Omental fat pad (tissue), 4 donors: ENCODE results near the gene LY6G6C. TPM values are rescaled to one million over a fixed set of nuclear protein-coding genes. Genes with fewer than 3 reads are reported as not detected.

Experiments used
- ATAC-seq: fragments of 150-250 bp; one replicate; pipeline ENCODE4 v1.9.1; 2016; ENCODE audit warnings: mild to moderate bottlenecking, moderate library complexity; ENCODE audit not compliant: low FRiP score
- DNase-seq: peaks from one replicate; pipeline ENCODE4 v3.0.0-alpha.2; 2019; ENCODE audit warnings: low spot score
- CTCF ChIP-seq, 3 donors: fragments of 450-650 bp; IDR thresholded peaks; one replicate each; pipeline ENCODE4 v1.5.1; 2016 to 2017; ENCODE audit warnings: antibody characterized with exemption in 3 of 3, mild to moderate bottlenecking in 3 of 3, moderate library complexity in 2 of 3
- total RNA-seq, 4 donors: library from RNA; depleted of rRNA; stranded (reverse); fragments of >200 nt; gene quantifications; one replicate each; pipeline ENCODE4 v1.1.0, GENCODE V29; 2016

LY6G6C gene
- total RNA-seq, 4 donors from 2014 or later = 0.74 TPM; not detected in 3

GRCh38 chr6:31692886-31693285 is 28.7 kb downstream of the LY6G6C start:
- no peak for TF ChIP-seq CTCF (IDR thresholded peaks at IDR 0.05)
- DNase-seq (no peak), ATAC-seq (no peak)

DNA sequence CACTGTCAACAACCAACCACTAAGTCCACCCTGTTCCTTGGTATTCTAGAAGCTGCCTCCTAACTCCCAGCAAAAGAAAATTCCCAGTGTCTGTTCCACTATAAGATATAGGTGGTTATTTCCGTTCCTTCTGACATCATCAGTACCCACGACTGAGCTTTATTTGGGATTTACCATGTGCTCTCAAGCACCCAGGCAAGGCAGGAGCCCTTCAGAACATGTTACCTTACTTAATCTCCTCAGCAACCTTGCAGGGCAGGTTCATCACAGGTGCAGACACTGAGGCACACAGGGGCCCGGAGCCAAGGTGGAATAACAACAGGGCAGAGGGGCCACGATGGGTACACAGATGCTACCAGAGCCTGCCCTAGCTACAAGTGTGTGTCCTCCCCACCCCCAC is 29.2 kb downstream of the LY6G6C start:
- ATAC-seq = no peak
- DNase-seq = no peak
- TF ChIP-seq CTCF (IDR thresholded peaks at IDR 0.05) = no peak

- ATAC-seq (no peak), DNase-seq (no peak)
Measured at GRCh38 chr6:31691564-31692108, 29.9 kb downstream of the LY6G6C start.

GRCh38 chr6:31691078-31691463 is 30.5 kb downstream of the LY6G6C start:
- DNase-seq = no peak
- TF ChIP-seq CTCF (IDR thresholded peaks at IDR 0.05) = no peak
- no peak for ATAC-seq

More at GRCh38 chr6:31691564-31692108, 29.9 kb downstream of the LY6G6C start:
- no peak for TF ChIP-seq CTCF (IDR thresholded peaks at IDR 0.05)

- no peak for TF ChIP-seq CTCF (IDR thresholded peaks at IDR 0.05)
- peak; percentile 91 for ATAC-seq
- DNase-seq = no peak
Measured at GRCh38 chr6:31690231-31691077, 31.1 kb downstream of the LY6G6C start.

DNA sequence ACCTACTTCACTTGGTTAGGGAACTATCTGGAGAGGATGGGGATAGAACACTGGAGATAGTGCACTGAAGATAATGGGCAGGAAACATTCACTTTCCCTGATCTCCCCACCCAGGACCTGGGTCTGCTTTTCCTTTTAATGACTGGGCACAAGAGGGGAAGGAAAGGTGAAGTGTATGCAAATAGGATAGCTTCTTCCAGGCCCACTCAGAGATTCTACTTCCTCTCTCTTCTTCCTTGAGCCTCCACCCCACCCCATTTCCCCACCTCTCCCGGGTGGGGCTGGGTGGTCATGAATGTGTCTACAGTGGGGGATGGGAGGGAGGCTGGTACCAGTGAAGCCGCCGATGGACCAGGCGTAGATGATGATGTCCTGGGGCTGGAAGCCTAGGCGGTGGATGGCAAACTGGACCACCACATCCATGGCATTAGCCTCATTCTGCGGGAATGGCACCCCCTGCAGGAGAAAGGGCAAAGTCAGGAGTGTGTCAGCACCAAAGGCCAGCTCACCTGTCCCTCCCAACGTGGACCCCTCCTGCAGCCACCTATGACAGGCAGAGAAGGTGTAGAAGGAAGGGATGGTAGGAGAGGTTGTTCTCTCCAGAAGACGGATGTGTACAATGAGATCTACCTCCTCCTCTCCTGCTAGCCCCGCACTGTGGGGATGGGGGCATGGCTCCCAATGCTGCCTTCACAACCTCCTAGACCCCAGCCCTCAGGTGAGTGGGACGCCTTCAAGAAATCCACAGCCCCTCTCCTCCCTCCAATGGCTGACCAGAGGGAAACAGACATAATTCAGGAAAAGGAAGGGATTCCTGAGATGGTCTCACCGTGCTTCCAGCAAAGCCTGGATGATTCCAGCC is 32.1 kb downstream of the LY6G6C start:
- ATAC-seq = peak; percentile 7
- no peak for TF ChIP-seq CTCF (IDR thresholded peaks at IDR 0.05)

More for the DNA sequence above, 32.1 kb downstream of the LY6G6C start:
- no peak for DNase-seq
